Activated CD4-positive, alpha-beta T cell treated with anti-CD3 and anti-CD28 coated beads for 48 hours (primary cell): ENCODE results near the gene CEP68.
"Not testable (repeated sequence)": the region's sequence is repeated elsewhere in the genome, so short reads cannot be mapped to it uniquely, and the experiment has no call there.

Experiments
- DNase-seq: peaks from one replicate; pipeline ENCODE4 v3.0.0-alpha.2; 2020

Gene CEP68

DNA sequence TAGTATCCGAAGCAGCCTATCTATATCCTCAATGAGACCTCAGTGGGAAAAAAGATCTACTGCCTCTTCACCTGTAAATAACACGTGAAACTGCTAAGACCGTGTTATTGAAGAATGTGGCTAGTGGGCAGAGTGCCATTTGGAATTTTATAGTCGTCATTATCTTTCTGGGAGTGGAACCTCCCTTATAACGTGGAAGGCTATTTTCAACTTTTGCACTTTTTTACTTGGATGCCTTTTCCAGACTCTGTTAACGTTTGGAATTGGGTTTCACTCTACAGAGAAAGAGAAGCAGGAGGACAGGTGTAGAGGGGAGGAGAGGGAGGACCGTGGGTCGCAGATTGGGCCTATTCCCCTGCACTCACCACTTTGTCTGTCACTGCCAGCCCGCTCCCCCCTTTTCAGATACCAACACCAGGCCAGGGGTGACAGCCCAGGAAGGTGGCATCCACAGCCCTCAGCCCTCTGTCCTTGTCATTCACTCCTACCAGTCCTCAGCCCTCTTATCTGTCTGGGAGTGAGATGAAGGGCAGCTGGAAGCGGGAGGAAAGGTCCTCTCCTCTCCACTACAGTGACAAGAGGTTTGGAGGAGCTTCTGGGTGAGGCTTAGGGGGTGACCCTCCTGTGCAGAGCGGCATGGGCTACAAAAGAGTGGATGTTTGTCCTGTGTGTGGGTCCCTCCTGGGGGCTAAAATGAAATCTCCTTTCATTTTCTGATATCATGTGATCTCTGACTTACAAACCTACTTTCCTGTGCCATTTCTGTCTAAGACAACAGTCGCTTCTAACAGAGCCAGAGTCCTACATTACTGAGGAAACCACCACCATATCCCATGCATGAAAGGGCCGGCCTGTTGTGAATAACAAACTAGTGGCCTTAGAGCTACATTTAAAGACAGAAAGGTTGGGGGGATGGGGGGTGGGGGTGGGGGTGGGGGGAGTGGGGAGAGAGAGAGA, 23.9 kb upstream of the CEP68 start:
- DNase-seq = no peak

DNA sequence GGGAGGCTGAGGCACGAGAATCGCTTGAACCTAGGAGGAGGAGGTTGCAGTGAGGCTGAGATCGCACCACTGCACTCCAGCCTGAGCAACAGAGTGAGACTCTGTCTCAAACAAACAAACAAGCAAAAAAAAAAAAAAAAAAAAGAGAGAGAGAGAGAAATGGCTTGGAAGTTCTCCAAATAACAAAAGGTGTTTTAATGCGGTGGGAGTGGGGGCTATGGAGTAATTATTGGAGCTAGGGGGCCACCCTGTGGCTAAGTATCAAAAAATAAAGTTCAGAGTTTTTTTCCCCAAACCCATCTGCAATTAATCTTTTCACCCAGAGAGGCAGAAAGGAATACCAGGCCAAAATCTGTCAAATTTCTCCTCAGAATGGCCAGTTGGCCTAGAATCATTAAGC, 23.0 kb upstream of the CEP68 start:
- no peak for DNase-seq

- DNase-seq = not testable (repeated sequence)
Observed at GRCh38 chr2:65033667-65034066, 22.5 kb upstream of the CEP68 start.

GRCh38 chr2:65035351-65035943, 20.8 kb upstream of the CEP68 start:
- no peak for DNase-seq

GRCh38 chr2:65037178-65037577, 19.0 kb upstream of the CEP68 start:
- no peak for DNase-seq

GRCh38 chr2:65039640-65040039, 16.6 kb upstream of the CEP68 start:
- DNase-seq = no peak

DNA sequence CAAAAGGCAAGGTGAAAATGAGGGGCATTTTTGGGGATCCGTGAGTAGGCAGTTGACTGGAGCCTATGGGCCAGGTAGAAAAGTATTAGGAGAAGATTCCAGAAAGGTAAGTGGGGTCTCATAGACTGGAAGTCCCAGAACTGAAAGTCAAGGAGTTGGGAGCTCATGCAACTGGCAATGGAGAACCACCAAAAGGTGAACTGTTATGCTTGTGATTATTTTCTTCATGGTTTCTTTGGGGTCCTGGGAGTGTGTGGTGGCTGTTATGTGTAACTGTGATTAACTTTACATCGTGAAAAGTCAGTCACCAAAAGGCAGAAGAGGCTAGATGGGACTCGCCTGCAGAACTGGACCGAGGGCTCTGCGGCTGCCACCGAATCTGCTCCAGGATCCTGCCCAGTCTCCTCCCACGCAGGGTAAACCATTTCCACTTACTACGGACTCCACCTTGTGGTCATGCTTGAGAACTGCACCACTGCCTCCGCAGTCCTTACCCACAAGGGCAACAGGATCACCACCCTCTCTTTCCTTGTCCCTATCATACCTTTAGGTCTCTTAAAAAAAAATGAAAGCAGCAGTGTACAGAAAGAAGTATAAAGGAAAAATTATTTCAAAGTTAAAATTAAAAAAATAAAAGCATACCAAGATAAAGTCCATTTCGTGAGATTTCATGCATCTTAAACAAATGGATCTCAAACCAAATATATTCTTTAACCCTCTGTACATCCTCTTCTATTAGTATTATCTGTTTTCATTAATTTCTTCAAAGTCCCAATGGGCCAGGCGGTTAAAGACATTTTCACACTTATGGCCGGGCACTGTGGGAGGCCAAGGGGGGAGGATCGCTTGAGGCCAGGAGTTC, 15.6 kb upstream of the CEP68 start:
- peak; percentile 83 for DNase-seq

DNA sequence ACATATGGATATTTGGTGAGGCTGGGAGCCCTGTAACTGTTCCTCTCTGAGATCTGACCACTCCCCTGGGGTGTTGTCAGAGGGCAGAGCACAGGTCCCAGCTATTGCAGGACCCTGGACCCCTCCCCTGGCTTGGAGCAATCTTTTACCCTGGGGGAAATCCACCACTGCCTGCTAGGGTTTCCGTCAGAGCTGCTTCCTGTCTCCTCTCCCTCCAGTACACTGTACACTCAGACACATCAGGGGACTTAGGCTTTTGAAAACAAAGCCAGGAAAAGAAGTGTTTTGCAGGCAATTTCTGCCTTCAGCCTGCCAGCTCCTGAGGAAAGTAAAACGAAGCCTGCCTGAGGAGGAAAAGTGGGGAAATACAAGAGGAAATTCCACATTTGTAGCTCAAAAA, 13.2 kb upstream of the CEP68 start:
- DNase-seq = no peak

DNA sequence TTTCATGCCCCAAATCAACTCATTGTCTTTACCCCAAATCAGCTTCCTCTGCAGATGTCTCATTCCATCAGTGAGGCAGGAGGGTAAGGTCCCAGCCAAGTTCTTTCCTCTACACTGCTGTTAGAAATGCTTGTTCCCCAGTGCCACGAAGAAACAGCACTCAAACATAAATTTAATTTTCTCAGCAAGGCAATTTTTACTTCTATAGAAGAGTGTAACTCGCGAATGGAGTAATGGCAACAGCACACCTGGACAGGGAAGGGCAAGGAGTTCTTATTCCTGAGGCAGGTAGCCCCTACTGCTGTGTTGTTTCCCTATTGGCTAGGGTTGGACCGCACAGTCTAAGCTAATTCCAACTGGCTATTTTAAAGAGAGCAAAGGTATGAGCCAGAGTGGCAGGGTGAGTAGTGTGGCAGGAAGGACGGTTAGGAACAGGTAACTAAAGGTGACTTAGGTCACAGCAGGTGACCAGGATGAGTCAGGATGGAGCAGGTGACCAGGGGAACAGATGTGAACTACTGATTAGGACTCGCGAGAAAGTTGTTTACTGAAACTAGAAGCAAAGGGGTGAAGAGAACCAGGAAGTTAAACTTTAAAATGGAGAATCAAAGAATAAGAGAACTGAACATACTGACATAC, 12.0 kb upstream of the CEP68 start:
- DNase-seq = no peak

GRCh38 chr2:65045651-65046050, 10.6 kb upstream of the CEP68 start:
- DNase-seq = no peak

DNA sequence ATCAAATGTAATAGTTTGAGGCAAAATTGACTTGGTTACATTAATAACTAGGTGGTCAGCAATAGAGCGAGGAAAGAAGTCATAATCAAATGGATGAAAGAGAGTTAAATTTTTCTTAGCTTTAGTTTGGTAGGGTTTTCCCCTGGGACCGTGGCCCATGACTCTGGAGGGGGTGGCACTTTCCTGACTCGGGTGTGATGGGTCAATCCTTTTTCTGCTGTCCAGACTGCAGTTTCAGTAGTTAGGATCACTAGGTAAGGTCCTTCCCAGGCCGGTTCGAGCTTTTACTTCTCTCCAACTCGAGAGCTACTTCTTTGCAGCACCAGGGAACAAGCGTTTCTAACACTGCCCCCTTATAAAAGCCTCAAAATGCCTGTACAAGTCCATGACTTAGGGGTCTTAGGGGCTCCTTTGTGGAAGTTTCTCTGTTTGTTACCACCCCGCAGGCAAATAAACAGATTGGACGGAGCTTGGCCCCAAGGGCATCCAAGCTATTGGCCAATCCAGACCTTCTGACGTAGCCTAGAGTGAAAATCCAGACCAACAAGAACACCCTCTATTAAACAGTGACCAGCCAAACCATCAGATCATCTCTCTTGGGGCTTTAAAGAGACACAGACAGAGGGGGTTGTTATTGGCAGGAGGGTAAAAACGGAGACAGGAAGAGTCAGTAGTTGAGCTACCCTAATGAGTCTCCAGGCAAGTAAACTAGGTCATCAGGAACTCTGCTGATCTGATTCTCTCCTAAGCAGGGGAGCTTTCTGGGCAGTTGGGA, 9.4 kb upstream of the CEP68 start:
- no peak for DNase-seq

DNA sequence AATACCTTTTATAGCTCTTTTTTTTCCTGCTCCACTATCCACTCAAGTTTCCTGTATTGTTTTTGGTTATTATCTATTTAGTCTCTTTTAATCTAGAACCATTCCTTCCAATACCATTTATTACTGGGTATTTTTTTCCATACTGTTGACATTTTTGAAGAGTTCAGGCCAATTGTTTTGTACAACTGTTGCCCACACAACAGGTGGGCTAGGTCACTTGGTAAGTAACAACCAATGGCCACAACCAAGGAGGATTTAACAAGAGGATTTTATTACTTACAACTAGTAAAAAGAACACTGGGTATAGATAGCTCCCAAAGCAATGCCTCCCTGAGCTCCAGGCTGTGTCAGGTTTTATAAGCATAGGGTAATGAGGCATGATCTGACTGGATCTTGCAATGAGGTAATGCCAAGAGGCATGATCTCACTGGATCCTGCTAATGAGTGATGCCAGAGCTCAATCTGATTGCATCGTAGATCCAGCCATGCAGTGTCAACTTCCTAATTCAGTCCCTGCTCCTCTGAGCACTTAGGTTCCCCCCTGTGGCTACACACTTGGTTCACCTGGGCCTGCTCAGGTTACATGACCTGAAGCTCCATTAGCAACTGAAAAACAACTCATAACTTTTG, 7.1 kb upstream of the CEP68 start:
- no peak for DNase-seq

DNA sequence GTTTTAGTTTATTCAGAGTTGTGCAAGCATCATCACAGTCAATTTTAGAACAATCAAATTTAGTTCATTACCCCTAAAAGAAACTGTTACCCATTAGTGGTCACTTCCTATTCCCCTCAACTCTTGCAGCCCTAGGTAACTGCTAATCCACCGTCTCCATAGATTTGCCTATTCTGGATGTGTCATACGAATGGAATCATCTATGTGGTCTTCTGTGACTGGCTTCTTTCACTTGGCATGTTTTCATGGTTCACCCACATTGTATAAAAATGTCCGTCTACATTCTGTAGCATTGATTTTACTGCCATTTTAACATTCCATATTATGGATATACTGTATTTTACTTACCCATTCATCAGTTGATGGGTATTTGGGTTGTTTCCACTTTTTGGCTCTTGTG, 5.3 kb upstream of the CEP68 start:
- DNase-seq = no peak

GRCh38 chr2:65053199-65053598, 3.0 kb upstream of the CEP68 start:
- DNase-seq = peak; percentile 41

DNA sequence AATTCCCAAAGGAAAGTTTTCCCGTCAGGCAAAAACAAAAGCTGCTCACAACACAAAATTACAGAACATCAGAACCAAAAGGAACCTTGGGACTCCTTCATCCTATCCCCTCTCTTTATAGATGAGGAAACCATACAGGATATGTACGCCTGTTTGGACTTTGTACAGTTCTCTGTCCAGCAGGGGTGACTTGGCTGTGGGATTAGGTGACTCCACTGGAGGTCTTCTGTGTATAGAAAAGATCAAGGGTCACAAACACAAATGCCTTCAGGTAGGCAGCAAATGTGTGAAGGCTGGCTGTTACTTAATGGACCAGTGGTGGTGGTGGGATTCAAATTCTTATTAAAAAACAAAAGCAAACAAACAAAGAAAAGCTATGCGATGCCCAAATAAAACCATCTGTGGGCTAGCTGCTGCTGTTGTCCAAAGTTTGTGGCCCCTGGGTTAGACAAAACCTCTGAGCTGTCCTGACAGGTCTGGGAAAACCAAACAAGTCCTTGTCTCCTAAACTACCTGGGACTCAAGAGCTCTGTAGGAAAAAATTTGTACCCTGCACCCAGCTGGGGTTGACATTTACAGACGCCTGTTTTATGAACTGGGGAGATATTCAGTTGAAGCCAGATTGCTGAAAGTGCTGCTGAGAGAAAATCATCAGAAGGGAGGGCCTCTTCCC, 1.3 kb upstream of the CEP68 start:
- no peak for DNase-seq

GRCh38 chr2:65055422-65056214, 598 bp upstream of the CEP68 start:
- DNase-seq = peak; percentile 70

- DNase-seq = no peak
Observed at GRCh38 chr2:65057054-65057375, 799 bp downstream of the CEP68 start.

DNA sequence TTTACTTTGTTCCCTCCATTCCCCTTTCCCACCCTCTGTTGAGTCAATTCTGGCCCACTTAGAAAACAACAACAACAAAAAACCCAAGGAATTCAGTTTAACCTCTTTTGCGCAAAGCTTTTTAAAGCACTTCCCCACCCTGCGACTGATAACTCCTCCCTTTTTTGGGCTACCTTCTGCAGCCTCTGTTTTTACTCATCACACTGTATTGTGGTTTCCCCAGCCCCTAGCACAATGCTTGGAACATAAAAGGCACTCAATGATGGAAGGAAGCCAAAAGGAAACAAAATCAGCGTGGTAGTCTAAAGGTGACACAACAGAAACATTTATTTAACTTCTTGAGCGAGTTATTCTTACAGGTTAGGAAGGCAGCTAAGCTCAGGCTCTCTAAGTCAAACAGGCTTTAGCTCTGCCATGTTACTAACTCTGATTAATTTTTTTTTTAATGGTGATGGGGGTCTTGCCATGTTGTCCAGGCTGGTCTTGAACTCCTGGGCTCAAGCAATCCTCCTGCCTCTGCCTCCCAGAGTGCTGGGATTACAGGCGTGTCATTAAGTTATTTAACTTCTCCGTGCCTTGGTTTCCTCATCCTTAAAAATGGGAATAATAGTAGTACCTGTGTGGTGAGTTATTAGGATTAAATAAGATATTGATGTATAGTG, 1.3 kb downstream of the CEP68 start:
- peak; percentile 62 for DNase-seq

DNA sequence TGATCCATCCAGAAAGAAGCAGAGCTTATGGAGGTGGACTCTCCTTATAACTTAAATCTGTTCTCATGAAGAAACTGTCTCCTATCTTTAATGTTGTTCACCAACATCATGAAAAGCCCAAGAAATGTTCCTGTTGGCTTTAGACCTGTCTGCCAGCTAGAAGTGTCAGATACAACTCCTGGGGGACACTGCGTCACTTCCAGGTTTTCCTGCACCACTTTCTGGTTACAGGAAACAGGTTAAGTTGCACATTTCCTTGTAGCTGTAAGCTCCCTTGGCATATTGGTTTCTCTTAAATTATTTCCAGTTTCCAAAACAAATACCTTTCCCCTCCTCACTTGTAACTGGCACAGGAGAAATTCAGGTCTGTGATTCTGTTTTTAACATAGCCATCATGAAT, 2.9 kb downstream of the CEP68 start:
- no peak for DNase-seq
